IMR-90 (cell line): ENCODE data around the gene TMEM126B. TPM values are rescaled to one million over a fixed set of nuclear protein-coding genes. Genes with fewer than 3 reads are reported as not detected.

Experiments used
- ATAC-seq: fragments of 200-7000 bp; cut with Tn5 transposase; 2 replicates; pipeline ENCODE4 v1.9.1; 2020; ENCODE audit warnings: low read depth, mild to moderate bottlenecking, moderate library complexity
- BruUV-seq: library from RNA; stranded (reverse); fragments of 400-500 nt; replicated peaks from 2 replicates; lab custom pipeline; 2021; lab: Mats Ljungman, UMichigan
- CTCF ChIA-PET: fragments of 300-600 bp; formaldehyde crosslinking; extraction: SDS; loops from one replicate; lab custom pipeline; 2021; ENCODE audit warnings: antibody characterized with exemption; lab: Yijun Ruan, JAX
- POLR2A ChIA-PET: fragments of 300-600 bp; sonication (Branson Sonifier 250); formaldehyde crosslinking; loops from one replicate; lab custom pipeline; 2022; ENCODE audit warnings: antibody characterized with exemption; ENCODE audit not compliant: unreplicated experiment; lab: Charles Lee
- DNase-seq: peaks from one replicate; pipeline ENCODE4 v3.0.0; 2013
- H2AFZ ChIP-seq: replicated peaks from 2 replicates; pipeline ENCODE3; 2013; ENCODE audit warnings: low read length, mild to moderate bottlenecking; ENCODE audit not compliant: poor library complexity
- H2AK5ac ChIP-seq: 2 replicates; pipeline ENCODE4 v1.6.1; 2013; ENCODE audit warnings: low read depth, low read length, inconsistent platforms
- H2AK9ac ChIP-seq: replicated peaks from 2 replicates; pipeline ENCODE3; 2013; ENCODE audit warnings: mild to moderate bottlenecking, low read depth, low read length, moderate library complexity; ENCODE audit not compliant: poor library complexity
- H2BK120ac ChIP-seq: 2 replicates; pipeline ENCODE4 v1.6.1; 2013; ENCODE audit warnings: low read depth, low read length, inconsistent platforms
- H2BK15ac ChIP-seq: 3 replicates; pipeline ENCODE4 v1.6.1; 2013; ENCODE audit warnings: low read depth, low read length, inconsistent platforms
- H2BK20ac ChIP-seq: 2 replicates; pipeline ENCODE4 v1.6.1; 2013; ENCODE audit warnings: low read depth, mild to moderate bottlenecking, inconsistent platforms, low read length, moderate library complexity
- H2BK5ac ChIP-seq: 2 replicates; pipeline ENCODE4 v1.6.1; 2013; ENCODE audit warnings: mild to moderate bottlenecking, low read depth, low read length, inconsistent platforms; ENCODE audit not compliant: poor library complexity, severe bottlenecking
- H3K14ac ChIP-seq: replicated peaks from 2 replicates; pipeline ENCODE4 v1.6.1; 2013; ENCODE audit warnings: low read depth, low read length, inconsistent platforms
- H3K18ac ChIP-seq: 2 replicates; pipeline ENCODE4 v1.6.1; 2013; ENCODE audit warnings: low read depth, low read length, control low read depth
- H3K23ac ChIP-seq: 2 replicates; pipeline ENCODE4 v1.6.1; 2013; ENCODE audit warnings: low read depth, low read length, inconsistent platforms
- H3K27ac ChIP-seq: 2 replicates; pipeline ENCODE4 v1.5.1; 2013; ENCODE audit warnings: mild to moderate bottlenecking, control low read depth, low read length; ENCODE audit not compliant: insufficient read depth
- H3K27me3 ChIP-seq: 2 replicates; pipeline ENCODE4 v1.6.1; 2013; ENCODE audit warnings: low read length; ENCODE audit not compliant: control insufficient read depth, insufficient read depth
- H3K36me3 ChIP-seq: 2 replicates; pipeline ENCODE4 v1.6.1; 2013; ENCODE audit warnings: low read length, mixed read lengths; ENCODE audit not compliant: control insufficient read depth, insufficient read depth
- H3K4ac ChIP-seq: 2 replicates; pipeline ENCODE4 v1.6.1; 2013; ENCODE audit warnings: low read depth, low read length, inconsistent platforms
- H3K4me1 ChIP-seq: 2 replicates; pipeline ENCODE4 v1.6.1; 2013; ENCODE audit warnings: low read length, mixed read lengths; ENCODE audit not compliant: control insufficient read depth, insufficient read depth
- H3K4me2 ChIP-seq: 2 replicates; pipeline ENCODE4 v1.6.1; 2013; ENCODE audit warnings: low read depth, mild to moderate bottlenecking, control low read depth, low read length, moderate library complexity
- H3K4me3 ChIP-seq: 2 replicates; pipeline ENCODE4 v1.5.1; 2013; ENCODE audit warnings: low read depth, mild to moderate bottlenecking, control low read depth, low read length, moderate library complexity; ENCODE audit not compliant: insufficient read depth
- H3K56ac ChIP-seq: 2 replicates; pipeline ENCODE4 v1.6.1; 2013; ENCODE audit warnings: low read length, inconsistent platforms; ENCODE audit not compliant: insufficient read depth; ENCODE audit errors: extremely low read depth
- H3K79me1 ChIP-seq, 2 experiments: 2 replicates each; pipeline ENCODE4 v1.6.1; 2013; ENCODE audit warnings: low read length in 2 of 2, inconsistent platforms in 1 of 2, low read depth in 1 of 2
- H3K9ac ChIP-seq: 2 replicates; pipeline ENCODE4 v1.6.1; 2013; ENCODE audit warnings: low read depth, low read length, control low read depth
- H3K9me1 ChIP-seq: 2 replicates; pipeline ENCODE4 v1.6.1; 2013; ENCODE audit warnings: low read length, inconsistent platforms; ENCODE audit not compliant: insufficient read depth
- H3K9me3 ChIP-seq: 2 replicates; pipeline ENCODE4 v1.6.1; 2013; ENCODE audit warnings: low read length; ENCODE audit not compliant: control insufficient read depth, insufficient read depth
- H4K20me1 ChIP-seq: 2 replicates; pipeline ENCODE4 v1.6.1; 2013; ENCODE audit warnings: low read length, inconsistent platforms; ENCODE audit not compliant: insufficient read depth
- H4K5ac ChIP-seq: 2 replicates; pipeline ENCODE4 v1.6.1; 2013; ENCODE audit warnings: mild to moderate bottlenecking, low read depth, low read length, control low read depth
- H4K8ac ChIP-seq, 2 experiments: 2 replicates each; pipeline ENCODE4 v1.6.1; 2013; ENCODE audit warnings: low read depth in 2 of 2, low read length in 2 of 2, control low read depth in 1 of 2, inconsistent platforms in 1 of 2
- H4K91ac ChIP-seq: 2 replicates; pipeline ENCODE4 v1.6.1; 2013; ENCODE audit warnings: low read depth, low read length, inconsistent platforms; ENCODE audit not compliant: insufficient read depth
- BHLHE40 ChIP-seq: fragments of 150-350 bp; IDR thresholded peaks from 2 replicates; pipeline ENCODE4 v1.6.1; 2016; ENCODE audit warnings: mild to moderate bottlenecking, low read depth, low read length
- CEBPB ChIP-seq: IDR thresholded peaks from 2 replicates; pipeline ENCODE4 v1.6.1; 2012; ENCODE audit warnings: low read depth, low read length, improper control_type of control experiment
- CTCF ChIP-seq: conservative IDR thresholded peaks from 2 replicates; pipeline ENCODE4 v1.5.1; 2012; ENCODE audit warnings: mild to moderate bottlenecking, low read depth, low read length, improper control_type of control experiment
- MXI1 ChIP-seq: IDR thresholded peaks from 2 replicates; pipeline ENCODE4 v1.6.1; 2012; ENCODE audit warnings: low read depth, mild to moderate bottlenecking, low read length, moderate library complexity, borderline replicate concordance
- NFE2L2 ChIP-seq: fragments of 150-350 bp; IDR thresholded peaks from 2 replicates; pipeline ENCODE4 v1.6.1; 2016; ENCODE audit warnings: low read depth, mild to moderate bottlenecking, low read length
- RAD21 ChIP-seq: IDR thresholded peaks from 2 replicates; pipeline ENCODE4 v1.6.1; 2012; ENCODE audit warnings: low read length, improper control_type of control experiment
- SMC3 ChIP-seq: fragments of 150-350 bp; IDR thresholded peaks from 2 replicates; pipeline ENCODE4 v1.6.1; 2016; ENCODE audit warnings: low read depth, mild to moderate bottlenecking, antibody characterized with exemption, low read length, moderate library complexity
- WGBS, 2 experiments: methylation state at CpG; one replicate each; pipeline versions ENCODE4 v1.1.5 to v1.1.7; 2013; ENCODE audit warnings: missing lambda C conversion rate in 2 of 2; ENCODE audit not compliant: insufficient read length in 1 of 2; ENCODE audit errors: extremely low coverage in 2 of 2; 5-methylcytosine and 5-hydroxymethylcytosine counted together
- dilution Hi-C: fragments of 300-500 bp; cut with HindIII; formaldehyde crosslinking; loops from one replicate; pipeline ENCODE4 v1.14.3; 2018; ENCODE audit warnings: low sequenced_read_pairs; ENCODE audit not compliant: unreplicated experiment
- in situ Hi-C: fragments of 300-500 bp; cut with MboI; formaldehyde crosslinking; loops from 3 replicates; pipeline ENCODE4 v1.14.3; 2019; ENCODE audit warnings: low sequenced_read_pairs, inconsistent platforms, mixed read lengths
- intact Hi-C: fragments of 100-400 bp; cut with micrococcal nuclease; formaldehyde crosslinking; loops from 2 replicates; pipeline ENCODE4 v1.10.0; 2022
- polyA plus RNA-seq, 3 experiments: library from polyadenylated mRNA; depleted of rRNA; stranded (reverse); fragments of >200 nt; gene quantifications; 2 replicates each; pipeline ENCODE4 v1.2.3, GENCODE V29; 2012; ENCODE audit warnings: low replicate concordance in 1 of 3
- total RNA-seq: library from RNA; depleted of rRNA; stranded (reverse); fragments of >200 nt; gene quantifications from 2 replicates; pipeline ENCODE4 v1.2.3, GENCODE V29; 2012

Gene TMEM126B
- total and polyA plus RNA-seq, 2 of the 4 experiments (the other 2 are of a cell fraction): 44.6 to 56.8 TPM

DNA sequence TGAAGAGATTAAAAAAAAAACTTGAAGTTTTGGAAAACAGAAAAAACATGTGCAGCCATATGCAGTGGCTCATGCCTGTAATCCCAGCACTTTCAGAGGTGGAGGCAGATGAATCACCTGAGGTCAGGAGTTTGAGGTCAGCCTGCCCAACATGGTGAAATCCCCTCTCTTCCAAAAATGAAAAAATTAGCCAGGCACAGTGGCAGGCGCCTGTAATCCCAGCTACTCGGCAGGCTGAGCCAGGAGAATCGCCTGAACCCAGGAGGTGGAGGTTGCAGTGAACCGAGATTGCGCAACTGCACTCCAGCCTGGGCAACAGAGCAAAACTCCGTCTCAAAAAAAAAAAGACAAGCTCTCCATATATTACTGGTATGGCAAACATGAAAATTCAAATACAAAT lies 8.9 kb upstream of the TMEM126B start:
- Histone ChIP-seq H3K9me3 (no peaks in the 10 kb centered on the region), H2AK5ac (no peak overlapping the region), H2AFZ (no peak overlapping the region), H3K79me1 (no peaks in the 10 kb centered on the region), H3K23ac (no peak overlapping the region), H2BK5ac (no peak overlapping the region), H3K27me3 (no peaks in the 10 kb centered on the region; the same call in 1 of the 2 replicates), H3K18ac (no peak overlapping the region), H2AK9ac (no peak overlapping the region), H3K4ac (no peak overlapping the region), H3K4me1 (no peaks in the 10 kb centered on the region), H3K14ac (no peak overlapping the region), H4K91ac (no peak overlapping the region), H3K56ac (no peak overlapping the region), H4K5ac (no peak overlapping the region), H2BK120ac (no peak overlapping the region), H3K9ac (no peak overlapping the region), H4K20me1 (no peaks in the 10 kb centered on the region), H4K8ac (no peak overlapping the region), H3K27ac (no peak overlapping the region), H3K4me3 (no peak overlapping the region), H2BK20ac (no peak overlapping the region), H3K36me3 (no peaks in the 10 kb centered on the region), H2BK15ac (no peak overlapping the region), H3K4me2 (no peak overlapping the region), H3K9me1 (no peaks in the 10 kb centered on the region)
- WGBS, 2 experiments: no CpG with 5 or more reads among the region's 6 CpGs
- DNase-seq (no peak), ATAC-seq (no peak)
- no TSS peak for BruUV-seq
- in situ Hi-C loops: no loop called here
- POLR2A ChIA-PET: no interaction called here
- intact Hi-C loops: no loop called here
- TF ChIP-seq MXI1 (no peak), CEBPB (peak; percentile 85), NFE2L2 (no peak), SMC3 (no peak), BHLHE40 (no peak), CTCF (no peak), RAD21 (no peak)
- CTCF ChIA-PET: no interaction called here
- dilution Hi-C loops: no loop called here
